OCI-LY7 (cell line): Measurements from ENCODE around the gene ZNF75A.

ENCODE experiments used
- CTCF ChIP-seq: fragments of 200-600 bp; sonication (generic); conservative IDR thresholded peaks from 2 replicates; pipeline ENCODE4 v1.5.1; 2014; ENCODE audit warnings: mild to moderate bottlenecking, antibody characterized with exemption, low read length, moderate library complexity, mixed read lengths
- EZH2phosphoT487 ChIP-seq: fragments of 200-600 bp; sonication (generic); IDR thresholded peaks from 2 replicates; pipeline ENCODE4 v1.6.1; 2018; ENCODE audit warnings: low read depth, borderline replicate concordance, mild to moderate bottlenecking, mixed run types, antibody characterized with exemption, low read length, moderate library complexity, mixed read lengths

GRCh38 chr16:3292604-3293003 lies 12.7 kb upstream of the ZNF75A start:
- no peak for TF ChIP-seq CTCF
- no peak for TF ChIP-seq EZH2phosphoT487
